Right atrium auricular region (tissue), 2 donors: ENCODE measurements around the gene PGLYRP1. TPM values are rescaled to one million over a fixed set of nuclear protein-coding genes. Genes with fewer than 3 reads are reported as not detected.

Experiments used
- DNase-seq: peaks from one replicate; pipeline ENCODE4 v3.0.0-alpha.2; 2019; ENCODE audit warnings: low spot score
- H3K27ac ChIP-seq, 2 donors: fragments of 200-600 bp; sonication (generic); 1 replicate in 1 of 2; 2 replicates in 1 of 2; pipeline ENCODE4 v1.5.1; 2016 to 2019
- H3K27me3 ChIP-seq, 2 donors: fragments of 200-600 bp; sonication (generic); one replicate each; pipeline versions ENCODE4 v1.5.1 to v1.6.0; 2017 to 2019
- H3K36me3 ChIP-seq: fragments of 200-600 bp; sonication (generic); one replicate; pipeline ENCODE4 v1.5.1; 2016
- H3K4me1 ChIP-seq, 2 donors: fragments of 200-600 bp; sonication (generic); one replicate each; pipeline versions ENCODE4 v1.5.1 to v1.6.0; 2017 to 2019
- H3K4me3 ChIP-seq, 2 donors: fragments of 200-600 bp; sonication (generic); 1 replicate in 1 of 2; 2 replicates in 1 of 2; pipeline ENCODE4 v1.5.1; 2017 to 2019; ENCODE audit warnings: mild to moderate bottlenecking in 1 of 2, moderate library complexity in 1 of 2
- H3K9me3 ChIP-seq, 2 donors: fragments of 200-600 bp; sonication (generic); one replicate each; pipeline ENCODE4 v1.5.1; 2019
- CTCF ChIP-seq, 2 donors: fragments of 200-600 bp; sonication (generic); IDR thresholded peaks; one replicate each; pipeline ENCODE4 v1.5.1; 2019; ENCODE audit warnings: antibody characterized with exemption in 2 of 2
- total RNA-seq, 2 donors: library from RNA; depleted of rRNA; stranded (reverse); fragments of >200 nt; gene quantifications; one replicate each; pipeline ENCODE4 v1.1.0, GENCODE V29; 2016

The PGLYRP1 gene
- total RNA-seq, 2 donors from 2014 or later = not detected

DNA sequence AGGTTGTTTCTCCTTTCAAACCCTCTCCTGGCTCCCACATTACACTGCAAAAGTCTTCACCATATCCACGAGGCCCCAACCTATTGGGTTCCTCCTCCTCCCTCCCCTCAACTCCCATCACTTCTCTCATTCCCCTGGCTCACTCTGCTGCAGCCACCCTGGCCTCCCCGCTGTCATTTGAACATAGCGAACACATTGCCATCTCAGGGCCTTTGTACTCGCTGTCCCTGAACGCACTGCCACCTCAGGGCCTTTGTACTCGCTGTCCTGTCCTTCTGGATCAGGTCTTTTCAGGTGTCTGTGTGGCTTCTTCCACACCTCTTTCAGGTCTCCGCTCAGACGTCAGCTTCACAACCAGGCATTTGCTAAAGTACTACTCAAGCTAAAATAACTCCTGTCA is 25.9 kb downstream of the PGLYRP1 start:
- Histone ChIP-seq H3K36me3 (no peaks in the 10 kb centered on the region), H3K4me1 (peaks cover 0 to 28% of the 10 kb centered on the region in 2 donors), H3K9me3 (no peaks in the 10 kb centered on the region), H3K4me3 (no peak overlapping the region), H3K27ac (no peak overlapping the region), H3K27me3 (no peaks in the 10 kb centered on the region)
- TF ChIP-seq CTCF (IDR thresholded peaks at IDR 0.05) = no peak
- DNase-seq = no peak

- H3K9me3 ChIP-seq = no peaks in the 10 kb centered on the region
- TF ChIP-seq CTCF (IDR thresholded peaks at IDR 0.05) = no peak
- no peaks in the 10 kb centered on the region for H3K36me3 ChIP-seq
- H3K27me3 ChIP-seq = no peaks in the 10 kb centered on the region
- peaks cover 0 to 24% of the 10 kb centered on the region in 2 donors for H3K4me1 ChIP-seq
- DNase-seq = no peak
- H3K4me3 ChIP-seq = peak overlapping the region; percentile 77 to 91
- peak overlapping the region; percentile 69 to 81 for H3K27ac ChIP-seq
Measured at GRCh38 chr19:45995715-45996385, 27.0 kb downstream of the PGLYRP1 start.

- no peak for TF ChIP-seq CTCF (IDR thresholded peaks at IDR 0.05)
- no peaks in the 10 kb centered on the region for H3K9me3 ChIP-seq
- H3K4me1 ChIP-seq = peaks cover 0 to 17% of the 10 kb centered on the region in 2 donors
- peak; percentile 99 for DNase-seq
- peak within 1 kb of the TSS; percentile 69 to 81 for H3K27ac ChIP-seq
- no peaks in the 10 kb centered on the region for H3K36me3 ChIP-seq
- no peaks in the 10 kb centered on the region for H3K27me3 ChIP-seq
- peak within 1 kb of the TSS; percentile 77 to 91 for H3K4me3 ChIP-seq
Measured at GRCh38 chr19:45994998-45995714, 27.7 kb downstream of the PGLYRP1 start, which contains the start of gene CCDC61. Gene CCDC61, plus strand, starts transcription at chr19:45995467. Its CDS starts 7,552 bp downstream, at chr19:46003019.

DNA sequence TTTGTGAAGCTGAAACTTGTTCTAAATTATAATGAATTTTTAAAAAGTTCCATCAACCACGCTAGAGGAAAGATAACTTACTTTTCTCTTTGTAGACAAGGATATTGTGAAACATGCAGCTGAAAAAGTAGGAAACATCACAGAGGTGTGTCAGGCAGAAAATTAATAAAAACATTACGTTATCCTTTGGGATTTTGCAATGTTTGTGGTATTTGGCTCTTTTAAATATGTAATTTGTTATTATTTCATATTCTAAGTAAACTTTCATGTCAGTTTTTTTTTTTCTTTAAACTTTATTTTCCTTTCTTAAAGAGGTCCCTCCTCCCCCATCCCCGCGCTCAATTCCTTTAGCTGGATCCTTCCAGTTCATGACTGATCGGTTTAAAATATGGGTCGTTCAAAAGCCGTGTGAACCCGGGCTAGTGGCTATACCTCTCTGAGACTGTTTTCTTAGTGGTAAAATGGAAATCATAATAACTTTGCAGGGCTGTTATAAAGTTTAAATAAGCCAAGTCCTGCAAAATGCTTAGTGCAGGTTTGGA is 28.3 kb downstream of the PGLYRP1 start:
- no peak overlapping the region for H3K27ac ChIP-seq
- H3K36me3 ChIP-seq = no peaks in the 10 kb centered on the region
- no peak for DNase-seq
- no peaks in the 10 kb centered on the region for H3K9me3 ChIP-seq
- H3K27me3 ChIP-seq = no peaks in the 10 kb centered on the region
- H3K4me1 ChIP-seq = peaks cover 0 to 11% of the 10 kb centered on the region in 2 donors
- no peak for TF ChIP-seq CTCF (IDR thresholded peaks at IDR 0.05)
- peak overlapping the region; percentile 55 to 91 for H3K4me3 ChIP-seq

DNA sequence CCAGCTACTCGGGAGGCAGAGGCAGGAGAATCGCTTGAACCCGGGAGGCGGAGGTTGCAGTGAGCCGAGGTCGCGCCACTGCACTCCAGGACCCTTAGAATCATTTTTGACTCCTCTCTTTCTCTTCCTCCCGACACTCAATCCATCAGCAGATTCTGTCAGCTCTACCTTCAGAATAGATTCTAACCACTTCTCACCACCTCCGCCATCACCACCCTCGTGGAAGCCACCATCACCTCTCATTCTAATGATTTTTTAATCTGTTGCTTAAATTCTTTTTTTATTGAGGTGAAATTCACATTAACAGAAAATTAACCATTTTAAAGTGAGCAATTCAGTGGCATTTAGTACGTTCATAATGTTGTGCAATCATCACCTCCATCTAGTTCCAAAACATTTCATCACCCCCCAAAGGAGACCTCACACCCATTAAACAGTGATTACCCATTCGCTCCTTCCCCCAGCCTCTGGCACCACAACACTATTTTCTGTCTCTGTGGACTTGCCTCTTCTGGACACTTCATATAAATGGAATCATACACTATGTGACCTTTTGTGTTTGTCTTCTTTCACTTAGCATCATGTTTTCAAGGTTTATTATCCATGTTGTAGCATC is 32.6 kb downstream of the PGLYRP1 start:
- Histone ChIP-seq H3K27ac (no peak overlapping the region), H3K4me3 (no peak overlapping the region), H3K36me3 (no peaks in the 10 kb centered on the region), H3K27me3 (no peaks in the 10 kb centered on the region), H3K4me1 (no peaks in the 10 kb centered on the region), H3K9me3 (no peaks in the 10 kb centered on the region)
- no peak for DNase-seq
- TF ChIP-seq CTCF (IDR thresholded peaks at IDR 0.05) = no peak
